Measurements from ENCODE around the gene MARK4. TPM values are rescaled to one million over a fixed set of nuclear protein-coding genes. Genes with fewer than 3 reads are reported as not detected.
A peak's percentile ranks its signal among the peaks of the same experiment; 100 is the strongest.

Gene MARK4
- total and polyA plus RNA-seq, 2 experiments from 2014 or later: 4.9 to 11.6 TPM

DNA sequence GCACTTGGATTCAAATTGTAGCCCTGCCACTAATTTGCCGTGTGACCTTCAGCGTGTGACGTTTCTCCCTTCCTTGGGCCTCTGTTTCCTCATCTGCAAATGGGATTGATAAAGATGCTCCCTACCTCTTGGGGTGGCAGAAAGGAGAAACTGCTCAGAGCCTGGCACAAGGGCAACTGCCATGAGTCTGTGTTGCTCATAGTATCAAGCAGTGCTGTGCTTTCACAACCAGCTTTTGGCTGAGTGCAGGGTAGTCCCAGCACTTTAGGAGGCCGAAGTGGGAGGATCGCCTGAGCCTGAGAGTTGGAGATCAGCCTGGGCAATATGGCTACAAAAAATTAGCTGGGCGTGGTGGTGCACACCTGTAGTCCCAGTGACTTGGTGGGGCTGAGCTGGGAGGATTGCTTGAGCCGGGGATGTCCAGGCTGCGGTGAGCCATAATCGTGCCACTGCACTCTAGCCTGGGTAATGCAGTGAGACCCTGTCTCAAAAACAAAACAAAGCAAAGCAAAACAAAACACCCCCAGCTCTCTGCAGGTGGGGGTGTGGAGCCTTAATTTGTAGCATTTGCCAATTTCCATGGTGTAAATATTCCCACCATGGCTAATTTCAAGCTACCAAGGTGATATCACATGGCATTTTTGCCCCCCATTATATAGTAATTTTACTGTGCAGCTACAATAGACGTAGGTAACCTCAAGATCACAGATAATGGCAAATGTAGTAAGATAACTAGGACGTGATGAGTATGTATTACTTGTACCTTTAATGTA is 1.6 kb upstream of the MARK4 start:
- in situ Hi-C loops (cut with MboI): no loop called here
- no peak overlapping the region for H3K4me2 ChIP-seq (ENCODE audit: unreplicated experiment)
- H3K9me2 ChIP-seq (ENCODE audit: insufficient read depth): no peaks in the 10 kb centered on the region
- H3K27me3 ChIP-seq (replicated peaks; ENCODE audit: insufficient read depth): no peaks in the 10 kb centered on the region
- no peak overlapping the region for H3K9ac ChIP-seq
- no peak for TF ChIP-seq EZH2phosphoT487 (IDR thresholded peaks at IDR 0.05; ENCODE audit: insufficient read depth, low read depth)
- no peak for TF ChIP-seq EZH2 (IDR thresholded peaks at IDR 0.05; ENCODE audit: insufficient read depth, poor library complexity, severe bottlenecking)
- H3K4me3 ChIP-seq: no peak overlapping the region
- peaks cover 16% of the 10 kb centered on the region for H3K4me1 ChIP-seq (ENCODE audit: insufficient read depth)
- H3K9me3 ChIP-seq (ENCODE audit: low read depth): no peaks in the 10 kb centered on the region
- WGBS, 2 experiments (ENCODE audit: low coverage in 1 of 2, low lambda C conversion rate in 2 of 2, missing lambda C conversion rate in 2 of 2): 50 to 51% methylated on average over 11 of the region's 11 CpGs
- no peaks in the 10 kb centered on the region; the same call in 1 of the 2 replicates for H3F3A ChIP-seq (ENCODE audit: insufficient read depth)
- H2AFZ ChIP-seq: no peak overlapping the region
- H3K36me3 ChIP-seq (ENCODE audit: low read depth): no peaks in the 10 kb centered on the region
- peaks cover 31% of the 10 kb centered on the region for H3K79me2 ChIP-seq (ENCODE audit: insufficient read depth)
- H4K20me1 ChIP-seq (ENCODE audit: insufficient read depth): no peaks in the 10 kb centered on the region; the same call in 1 of the 2 replicates
- peak; percentile 26 for DNase-seq
- H3K27ac ChIP-seq: no peak overlapping the region

DNA sequence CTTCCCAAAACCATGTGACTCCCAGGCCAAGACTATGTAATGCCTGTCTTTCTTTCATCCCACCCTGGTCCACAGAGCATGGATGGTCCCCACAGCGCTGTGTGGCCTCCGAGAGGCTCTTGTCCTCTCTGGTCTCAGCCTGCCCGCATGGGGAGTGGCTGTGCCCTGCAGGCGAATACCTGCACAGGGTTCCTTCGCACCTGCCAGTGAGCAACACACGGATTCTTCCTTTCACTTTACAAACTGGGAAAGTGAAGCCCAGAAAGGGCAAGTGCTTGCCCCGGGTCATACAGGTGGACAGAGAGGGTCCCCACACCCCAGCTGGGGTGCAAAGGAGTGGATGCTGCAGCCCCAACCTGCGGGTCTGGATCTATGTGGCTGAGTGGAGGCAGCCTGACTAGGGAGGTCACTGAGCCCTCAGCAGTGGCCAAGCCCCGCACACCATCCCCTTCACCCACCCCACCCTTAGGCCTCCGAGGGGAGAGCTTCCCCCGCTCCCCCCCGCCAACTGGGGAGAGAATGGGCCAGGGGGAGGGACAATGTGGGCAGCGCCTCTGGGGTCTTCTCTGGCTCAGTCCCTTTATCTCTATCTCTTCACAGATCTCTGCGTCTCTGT is 747 bp upstream of the MARK4 start:
- H3K27ac ChIP-seq: no peak overlapping the region
- no peaks in the 10 kb centered on the region; the same call in 1 of the 2 replicates for H4K20me1 ChIP-seq (ENCODE audit: insufficient read depth)
- H3K79me2 ChIP-seq (ENCODE audit: insufficient read depth): peaks cover 39% of the 10 kb centered on the region
- no peaks in the 10 kb centered on the region; the same call in 1 of the 2 replicates for H3F3A ChIP-seq (ENCODE audit: insufficient read depth)
- WGBS, 2 experiments (ENCODE audit: low coverage in 1 of 2, low lambda C conversion rate in 2 of 2, missing lambda C conversion rate in 2 of 2): 28 to 36% methylated on average over 9 to 14 of the region's 14 CpGs
- peak overlapping the region; percentile 98 for H2AFZ ChIP-seq
- H3K4me1 ChIP-seq (ENCODE audit: insufficient read depth): peaks cover 16% of the 10 kb centered on the region
- no peaks in the 10 kb centered on the region for H3K9me2 ChIP-seq (ENCODE audit: insufficient read depth)
- H3K27me3 ChIP-seq (replicated peaks; ENCODE audit: insufficient read depth): no peaks in the 10 kb centered on the region
- in situ Hi-C loops (cut with MboI): no loop called here
- TF ChIP-seq EZH2 (IDR thresholded peaks at IDR 0.05; ENCODE audit: insufficient read depth, poor library complexity, severe bottlenecking) (no peak), EZH2phosphoT487 (IDR thresholded peaks at IDR 0.05; ENCODE audit: insufficient read depth, low read depth) (no peak)
- peak overlapping the region; percentile 91 for H3K4me3 ChIP-seq
- H3K36me3 ChIP-seq (ENCODE audit: low read depth): no peaks in the 10 kb centered on the region
- no peaks in the 10 kb centered on the region for H3K9me3 ChIP-seq (ENCODE audit: low read depth)
- peak overlapping the region; percentile 88 for H3K4me2 ChIP-seq (ENCODE audit: unreplicated experiment)
- peak overlapping the region; percentile 75 for H3K9ac ChIP-seq
- DNase-seq: no peak

DNA sequence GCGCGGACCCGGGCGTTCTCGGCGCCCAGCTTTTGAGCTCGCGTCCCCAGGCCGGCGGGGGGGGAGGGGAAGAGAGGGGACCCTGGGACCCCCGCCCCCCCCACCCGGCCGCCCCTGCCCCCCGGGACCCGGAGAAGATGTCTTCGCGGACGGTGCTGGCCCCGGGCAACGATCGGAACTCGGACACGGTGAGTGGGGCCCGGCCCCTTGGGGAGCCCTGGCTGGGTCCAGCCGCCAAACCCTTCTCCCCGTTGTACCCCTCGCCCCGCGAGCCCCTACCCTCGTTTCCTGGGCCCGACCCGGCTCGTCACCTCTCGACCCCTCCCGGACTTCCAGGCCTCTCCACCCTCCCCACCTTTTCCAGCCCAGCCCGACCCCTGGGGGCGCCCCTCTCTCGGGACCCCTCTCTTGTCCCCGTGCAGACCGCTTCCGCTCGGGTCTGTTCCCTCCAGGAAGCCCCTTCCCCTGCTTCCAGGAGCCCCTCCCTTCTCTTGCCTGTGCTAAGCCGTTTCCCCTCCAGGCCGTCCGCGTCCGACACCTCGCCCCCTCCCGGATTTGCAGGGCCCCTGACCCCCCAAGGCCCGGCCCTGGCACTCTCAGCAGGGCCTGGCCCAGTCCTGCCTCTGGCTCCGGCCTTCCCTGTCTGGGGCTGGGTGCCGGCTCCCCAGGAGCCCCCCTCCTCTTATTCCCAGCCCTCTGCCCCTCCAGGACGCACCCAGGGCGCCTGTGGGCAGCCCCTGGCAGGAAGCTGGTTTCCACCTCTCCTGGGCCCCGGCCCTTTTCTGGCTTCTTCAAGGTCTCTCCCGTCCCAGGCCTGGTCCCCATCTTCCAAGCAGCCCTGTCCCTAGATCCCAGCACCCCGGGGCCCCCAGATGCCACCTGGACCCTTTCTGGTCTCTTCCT is 632 bp downstream of the MARK4 start:
- peak overlapping the region; percentile 91 for H3K4me3 ChIP-seq
- H3K9me3 ChIP-seq (ENCODE audit: low read depth): no peaks in the 10 kb centered on the region
- peaks cover under 1% of the 10 kb centered on the region; the same call in 1 of the 2 replicates for H4K20me1 ChIP-seq (ENCODE audit: insufficient read depth)
- H3K27ac ChIP-seq: peak overlapping the region; percentile 54
- peak overlapping the region; percentile 97 for H3K4me2 ChIP-seq (ENCODE audit: unreplicated experiment)
- peak; percentile 56 for DNase-seq
- no peaks in the 10 kb centered on the region for H3K27me3 ChIP-seq (replicated peaks; ENCODE audit: insufficient read depth)
- in situ Hi-C loops (cut with MboI): no loop called here
- H3K36me3 ChIP-seq (ENCODE audit: low read depth): no peaks in the 10 kb centered on the region
- H3K4me1 ChIP-seq (ENCODE audit: insufficient read depth): peaks cover 16% of the 10 kb centered on the region
- peaks cover 53% of the 10 kb centered on the region for H3K79me2 ChIP-seq (ENCODE audit: insufficient read depth)
- H3F3A ChIP-seq (ENCODE audit: insufficient read depth): no peaks in the 10 kb centered on the region; the same call in 1 of the 2 replicates
- peak overlapping the region; percentile 93 for H3K9ac ChIP-seq
- no peaks in the 10 kb centered on the region for H3K9me2 ChIP-seq (ENCODE audit: insufficient read depth)
- 2 to 6% methylated on average over 12 to 49 of the region's 57 CpGs for WGBS, 2 experiments (ENCODE audit: low coverage in 1 of 2, low lambda C conversion rate in 2 of 2, missing lambda C conversion rate in 2 of 2)
- peak overlapping the region; percentile 67 for H2AFZ ChIP-seq
- TF ChIP-seq EZH2phosphoT487 (IDR thresholded peaks at IDR 0.05; ENCODE audit: insufficient read depth, low read depth) (no peak), EZH2 (IDR thresholded peaks at IDR 0.05; ENCODE audit: insufficient read depth, poor library complexity, severe bottlenecking) (no peak)

Measured in GM23248 (cell line).